WERI-Rb-1 (cell line): Measurements from ENCODE around the gene BIRC5.

Source experiments
- DNase-seq: peaks from one replicate; pipeline ENCODE4 v3.0.0-alpha.2; 2020
- H3K27ac ChIP-seq: fragments of 250-450 bp; sonication (Bioruptor Pico); 2 replicates; pipeline ENCODE4 v1.5.1; 2020; ENCODE audit warnings: mild to moderate bottlenecking, moderate library complexity
- H3K27me3 ChIP-seq: fragments of 250-450 bp; sonication (Bioruptor Pico); 2 replicates; pipeline ENCODE4 v1.5.1; 2021; ENCODE audit warnings: mild to moderate bottlenecking, low read depth, moderate library complexity; ENCODE audit not compliant: insufficient read depth, severe bottlenecking
- H3K36me3 ChIP-seq: fragments of 250-450 bp; sonication (Bioruptor Pico); 2 replicates; pipeline ENCODE4 v1.5.1; 2020; ENCODE audit warnings: mild to moderate bottlenecking, moderate library complexity
- H3K4me3 ChIP-seq: 2 replicates; pipeline ENCODE4 v1.5.1; 2011; ENCODE audit warnings: low read depth, mild to moderate bottlenecking, control low read depth, low read length
- H3K9me3 ChIP-seq: fragments of 250-450 bp; sonication (Bioruptor Pico); 2 replicates; pipeline ENCODE4 v1.5.1; 2021; ENCODE audit warnings: mild to moderate bottlenecking, moderate library complexity; ENCODE audit not compliant: severe bottlenecking
- TF ChIP-seq, protein P1 (sequence below): IDR thresholded peaks from 2 replicates; pipeline ENCODE4 v1.5.1; 2011; ENCODE audit warnings: low read depth, mild to moderate bottlenecking, control low read depth, inconsistent platforms, low read length

Gene BIRC5

GRCh38 chr17:78258323-78259191 lies 44.5 kb downstream of the BIRC5 start:
- Histone ChIP-seq H3K27ac (no peak overlapping the region), H3K9me3 (no peaks in the 10 kb centered on the region), H3K27me3 (no peaks in the 10 kb centered on the region), H3K4me3 (no peak overlapping the region), H3K36me3 (peaks cover 3% of the 10 kb centered on the region)
- DNase-seq, result no peak
- TF ChIP-seq, protein P1, sequence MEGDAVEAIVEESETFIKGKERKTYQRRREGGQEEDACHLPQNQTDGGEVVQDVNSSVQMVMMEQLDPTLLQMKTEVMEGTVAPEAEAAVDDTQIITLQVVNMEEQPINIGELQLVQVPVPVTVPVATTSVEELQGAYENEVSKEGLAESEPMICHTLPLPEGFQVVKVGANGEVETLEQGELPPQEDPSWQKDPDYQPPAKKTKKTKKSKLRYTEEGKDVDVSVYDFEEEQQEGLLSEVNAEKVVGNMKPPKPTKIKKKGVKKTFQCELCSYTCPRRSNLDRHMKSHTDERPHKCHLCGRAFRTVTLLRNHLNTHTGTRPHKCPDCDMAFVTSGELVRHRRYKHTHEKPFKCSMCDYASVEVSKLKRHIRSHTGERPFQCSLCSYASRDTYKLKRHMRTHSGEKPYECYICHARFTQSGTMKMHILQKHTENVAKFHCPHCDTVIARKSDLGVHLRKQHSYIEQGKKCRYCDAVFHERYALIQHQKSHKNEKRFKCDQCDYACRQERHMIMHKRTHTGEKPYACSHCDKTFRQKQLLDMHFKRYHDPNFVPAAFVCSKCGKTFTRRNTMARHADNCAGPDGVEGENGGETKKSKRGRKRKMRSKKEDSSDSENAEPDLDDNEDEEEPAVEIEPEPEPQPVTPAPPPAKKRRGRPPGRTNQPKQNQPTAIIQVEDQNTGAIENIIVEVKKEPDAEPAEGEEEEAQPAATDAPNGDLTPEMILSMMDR, result no peak

GRCh38 chr17:78259192-78259554 lies 45.1 kb downstream of the BIRC5 start:
- Histone ChIP-seq H3K36me3 (peaks cover 1% of the 10 kb centered on the region), H3K27ac (no peak overlapping the region), H3K27me3 (no peaks in the 10 kb centered on the region), H3K9me3 (no peaks in the 10 kb centered on the region), H3K4me3 (no peak overlapping the region)
- no peak for DNase-seq
- TF ChIP-seq, protein P1, result 0 out of 2 replicates have a peak, but pooled peaks have one; percentile 11

GRCh38 chr17:78263063-78263735 lies 49.1 kb downstream of the BIRC5 start:
- Histone ChIP-seq H3K27me3 (no peaks in the 10 kb centered on the region), H3K36me3 (no peaks in the 10 kb centered on the region), H3K27ac (peak overlapping the region; percentile 78), H3K9me3 (no peaks in the 10 kb centered on the region), H3K4me3 (no peak overlapping the region)
- peak; percentile 80 for DNase-seq
- TF ChIP-seq, protein P1, result no peak

- H3K27me3 ChIP-seq, result no peaks in the 10 kb centered on the region
- no peaks in the 10 kb centered on the region for H3K36me3 ChIP-seq
- TF ChIP-seq, protein P1, result no peak
- H3K27ac ChIP-seq, result peak overlapping the region; percentile 78
- H3K9me3 ChIP-seq, result no peaks in the 10 kb centered on the region
- H3K4me3 ChIP-seq, result no peak overlapping the region
- DNase-seq, result peak; percentile 85
Observed at GRCh38 chr17:78263736-78264340, 49.8 kb downstream of the BIRC5 start.

DNA sequence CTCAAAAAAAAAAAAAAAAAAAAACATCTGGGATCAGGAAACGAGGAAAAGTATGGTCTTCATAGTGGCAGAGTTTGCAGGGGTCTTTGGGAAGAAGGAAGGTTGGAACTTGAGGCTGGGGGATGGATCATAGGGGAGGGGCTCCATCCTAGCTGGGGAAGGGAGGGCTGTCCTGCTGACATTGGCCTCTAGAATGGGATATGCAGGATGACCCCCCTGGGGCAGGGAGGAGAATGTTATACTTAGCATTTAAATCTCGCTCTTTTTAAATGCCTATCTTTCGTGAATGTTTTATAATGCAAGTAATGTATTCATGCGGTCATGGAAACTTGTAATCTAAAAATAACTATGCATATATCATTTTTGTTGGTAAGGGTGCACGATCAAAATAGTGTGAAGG lies 50.5 kb downstream of the BIRC5 start:
- no peaks in the 10 kb centered on the region for H3K27me3 ChIP-seq

More for the DNA sequence above, 50.5 kb downstream of the BIRC5 start:
- H3K27ac ChIP-seq, result peak overlapping the region; percentile 78
- DNase-seq, result no peak
- H3K36me3 ChIP-seq, result no peaks in the 10 kb centered on the region
- H3K4me3 ChIP-seq, result no peak overlapping the region
- TF ChIP-seq, protein P1, result no peak
- H3K9me3 ChIP-seq, result no peaks in the 10 kb centered on the region
